ENCODE results near the gene CPEB3. TPM values are rescaled to one million over a fixed set of nuclear protein-coding genes. Genes with fewer than 3 reads are reported as not detected.

Gene CPEB3
- total and polyA plus RNA-seq, 9 donors: 2.3 to 6.6 (median 5.6) TPM

- Histone ChIP-seq H3K36me3 (no peaks in the 10 kb centered on the region), H3K27me3 (no peaks in the 10 kb centered on the region), H3K4me3 (no peak overlapping the region), H3K4me1 (ENCODE audit: insufficient read depth) (peaks cover 12% of the 10 kb centered on the region), H3K27ac (no peak overlapping the region), H3K9me3 (no peaks in the 10 kb centered on the region)
- intact Hi-C loops (cut with DNase I): no loop called here
- TF ChIP-seq, protein P1, sequence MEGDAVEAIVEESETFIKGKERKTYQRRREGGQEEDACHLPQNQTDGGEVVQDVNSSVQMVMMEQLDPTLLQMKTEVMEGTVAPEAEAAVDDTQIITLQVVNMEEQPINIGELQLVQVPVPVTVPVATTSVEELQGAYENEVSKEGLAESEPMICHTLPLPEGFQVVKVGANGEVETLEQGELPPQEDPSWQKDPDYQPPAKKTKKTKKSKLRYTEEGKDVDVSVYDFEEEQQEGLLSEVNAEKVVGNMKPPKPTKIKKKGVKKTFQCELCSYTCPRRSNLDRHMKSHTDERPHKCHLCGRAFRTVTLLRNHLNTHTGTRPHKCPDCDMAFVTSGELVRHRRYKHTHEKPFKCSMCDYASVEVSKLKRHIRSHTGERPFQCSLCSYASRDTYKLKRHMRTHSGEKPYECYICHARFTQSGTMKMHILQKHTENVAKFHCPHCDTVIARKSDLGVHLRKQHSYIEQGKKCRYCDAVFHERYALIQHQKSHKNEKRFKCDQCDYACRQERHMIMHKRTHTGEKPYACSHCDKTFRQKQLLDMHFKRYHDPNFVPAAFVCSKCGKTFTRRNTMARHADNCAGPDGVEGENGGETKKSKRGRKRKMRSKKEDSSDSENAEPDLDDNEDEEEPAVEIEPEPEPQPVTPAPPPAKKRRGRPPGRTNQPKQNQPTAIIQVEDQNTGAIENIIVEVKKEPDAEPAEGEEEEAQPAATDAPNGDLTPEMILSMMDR (IDR thresholded peaks at IDR 0.05): no peak
- TF ChIP-seq POLR2A (IDR thresholded peaks at IDR 0.05): no peak
- no peak for TF ChIP-seq EP300 (IDR thresholded peaks at IDR 0.05)
- DNase-seq: no peak
- WGBS, 3 donors: 61 to 75% (median 66%) methylated on average over 6 of the region's 6 CpGs
Measured at GRCh38 chr10:92110039-92110794, 180.7 kb downstream of the CPEB3 start.

- H3K4me1 ChIP-seq (ENCODE audit: insufficient read depth): peaks cover 12% of the 10 kb centered on the region
- no peak overlapping the region for H3K27ac ChIP-seq
- H3K9me3 ChIP-seq: no peaks in the 10 kb centered on the region
- no peak for DNase-seq
- TF ChIP-seq EP300 (IDR thresholded peaks at IDR 0.05): no peak
- TF ChIP-seq, protein P1 (IDR thresholded peaks at IDR 0.05): no peak
- TF ChIP-seq POLR2A (IDR thresholded peaks at IDR 0.05): no peak
- no peaks in the 10 kb centered on the region for H3K27me3 ChIP-seq
- WGBS, 3 donors: 78 to 93% (median 92%) methylated on average over 2 of the region's 2 CpGs
- no peak overlapping the region for H3K4me3 ChIP-seq
- intact Hi-C loops (cut with DNase I): no loop called here
- no peaks in the 10 kb centered on the region for H3K36me3 ChIP-seq
Measured at GRCh38 chr10:92108747-92109146, 182.1 kb downstream of the CPEB3 start.

DNA sequence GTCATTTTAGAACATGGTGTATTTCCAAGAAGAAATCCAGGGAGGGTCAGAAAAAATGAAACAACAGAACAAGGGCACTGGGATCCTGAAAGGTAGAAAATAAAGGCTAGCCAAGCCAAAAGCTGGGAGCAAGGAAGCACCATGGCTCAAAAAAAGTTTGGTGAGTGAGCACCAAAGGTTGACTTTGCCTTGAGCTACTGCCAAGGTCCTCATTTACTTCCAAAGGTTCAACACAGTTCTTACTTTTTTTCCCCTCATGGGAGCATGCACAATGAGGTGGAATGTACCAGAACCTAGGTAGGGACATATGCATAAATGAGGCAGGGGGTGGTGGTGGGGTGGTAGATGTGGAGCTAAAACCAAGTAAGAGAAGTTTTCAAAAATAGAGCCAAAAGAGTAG, 182.8 kb downstream of the CPEB3 start:
- no peaks in the 10 kb centered on the region for H3K27me3 ChIP-seq
- no peak overlapping the region for H3K4me3 ChIP-seq
- no peaks in the 10 kb centered on the region for H3K9me3 ChIP-seq
- intact Hi-C loops (cut with DNase I): no loop called here
- DNase-seq: no peak
- H3K27ac ChIP-seq: no peak overlapping the region
- no peaks in the 10 kb centered on the region for H3K36me3 ChIP-seq
- TF ChIP-seq EP300 (IDR thresholded peaks at IDR 0.05): no peak
- no peak for TF ChIP-seq POLR2A (IDR thresholded peaks at IDR 0.05)
- TF ChIP-seq, protein P1 (IDR thresholded peaks at IDR 0.05): no peak
- H3K4me1 ChIP-seq (ENCODE audit: insufficient read depth): peaks cover 10% of the 10 kb centered on the region

GRCh38 chr10:92103376-92104090, 187.3 kb downstream of the CPEB3 start:
- DNase-seq: no peak
- no peak overlapping the region for H3K4me3 ChIP-seq
- no peaks in the 10 kb centered on the region for H3K9me3 ChIP-seq
- WGBS, 3 donors: 68 to 78% (median 76%) methylated on average over 2 of the region's 2 CpGs
- no peak overlapping the region for H3K27ac ChIP-seq
- peaks cover 3% of the 10 kb centered on the region for H3K4me1 ChIP-seq (ENCODE audit: insufficient read depth)
- H3K27me3 ChIP-seq: no peaks in the 10 kb centered on the region
- intact Hi-C loops (cut with DNase I): no loop called here
- TF ChIP-seq, protein P1 (IDR thresholded peaks at IDR 0.05): no peak
- TF ChIP-seq POLR2A (IDR thresholded peaks at IDR 0.05) (no peak), EP300 (IDR thresholded peaks at IDR 0.05) (no peak)
- H3K36me3 ChIP-seq: no peaks in the 10 kb centered on the region

All from ovary (tissue), 9 donors.